Measurements from ENCODE around the gene NMRK2.

GRCh38 chr19:3981736-3982681 lies 49.1 kb downstream of the NMRK2 start:
- TF ChIP-seq POLR2A (IDR thresholded peaks at IDR 0.05) (no peak), CTCF (IDR thresholded peaks at IDR 0.05) (no peak), POLR2AphosphoS5 (IDR thresholded peaks at IDR 0.05) (no peak)

Measured in gastroesophageal sphincter (tissue), 3 donors.